Ovary (tissue), 9 donors: ENCODE measurements around the gene CHD2. TPM values are rescaled to one million over a fixed set of nuclear protein-coding genes. Genes with fewer than 3 reads are reported as not detected.

ENCODE experiments used
- DNase-seq, 5 donors: peaks; one replicate each; pipeline ENCODE4 v3.0.0-alpha.2; 2019 to 2020
- H3K27ac ChIP-seq, 2 donors: fragments of 200-600 bp; one replicate each; pipeline versions ENCODE4 v1.5.1 to v1.8.0; 2019 to 2022
- H3K27me3 ChIP-seq: fragments of 200-600 bp; one replicate; pipeline ENCODE4 v1.8.0; 2022
- H3K36me3 ChIP-seq: fragments of 200-600 bp; sonication (generic); one replicate; pipeline ENCODE4 v1.5.1; 2019
- H3K4me1 ChIP-seq: one replicate; pipeline ENCODE4 v1.8.1; 2013; ENCODE audit warnings: mild to moderate bottlenecking, moderate library complexity; ENCODE audit not compliant: insufficient read depth
- H3K4me3 ChIP-seq: fragments of 200-600 bp; sonication (generic); one replicate; pipeline ENCODE4 v1.5.1; 2017
- H3K9me3 ChIP-seq, 2 donors: fragments of 200-600 bp in 1 of 2; sonication (generic) in 1 of 2; one replicate each; pipeline versions ENCODE4 v1.5.1 to v1.8.1; 2013 to 2019; ENCODE audit warnings: mild to moderate bottlenecking in 1 of 2, moderate library complexity in 1 of 2
- EP300 ChIP-seq: sonication (generic); formaldehyde crosslinking; IDR thresholded peaks from one replicate; pipeline ENCODE4 v1.6.1; 2017; ENCODE audit warnings: antibody characterized with exemption
- POLR2A ChIP-seq: fragments of 450-650 bp; IDR thresholded peaks from one replicate; pipeline ENCODE4 v1.6.1; 2017; ENCODE audit warnings: antibody characterized with exemption, mild to moderate bottlenecking, moderate library complexity
- WGBS, 3 donors: extraction: QIAGEN DNeasy Blood & Tissue Kit in 1 of 3; methylation state at CpG; one replicate each; pipeline versions ENCODE4 v1.1.5 to v1.1.7; 2013 to 2017; 5-methylcytosine and 5-hydroxymethylcytosine counted together
- intact Hi-C, 4 donors: fragments of 100-400 bp; cut with DNase I; formaldehyde crosslinking; loops; one replicate each; pipeline versions ENCODE4 v1.11.0 to v1.15.1; 2022 to 2023
- polyA plus RNA-seq, 2 donors: library from polyadenylated mRNA; stranded (reverse); fragments of 200-250 nt in 1 of 2; fragments of 350-450 nt in 1 of 2; fragmentation: Illumina TruSeq in 1 of 2; extraction: RNeasy Lipid Tissue Mini Kit (QIAGEN cat#74804) in 1 of 2; gene quantifications; one replicate each; pipeline ENCODE4 v1.2.3, GENCODE V29; 2013 to 2014
- total RNA-seq, 7 donors: library from RNA; depleted of rRNA in 2 of 7; stranded (reverse); fragments of >200 nt in 2 of 7; fragmentation: NEBNext Ultra II Directional in 3 of 7; extraction: Animal tissue kit (Norgen Biotek cat#: 25700) in 3 of 7; gene quantifications; one replicate each; pipeline versions ENCODE4 v1.1.0 to v1.2.4, GENCODE V29; 2016 to 2023
- TF ChIP-seq, protein P1 (sequence below), 3 donors: fragments of 450-650 bp in 2 of 3; fragments of 200-600 bp in 1 of 3; IDR thresholded peaks; one replicate each; pipeline versions ENCODE4 v1.5.1 to v1.8.0; 2016 to 2022; ENCODE audit warnings: antibody characterized with exemption in 3 of 3, mild to moderate bottlenecking in 1 of 3
- donor health status: DM: no; HTN: no; CAD: no; lungs with moderate emphysema.
- donor health status: DM: no; HTN: no; CAD: no.
- donor health status: Bipolar disorder and iron deficiency.
- donor health status: DM: yes; HTN: yes; CAD: no.
- donor health status: DM: no; HTN: no; CAD: no.
- donor health status: DM: yes; HTN: yes; CAD: no.

CHD2 gene
- total and polyA plus RNA-seq, 9 donors: 43.6 to 146 (median 98.2) TPM

DNA sequence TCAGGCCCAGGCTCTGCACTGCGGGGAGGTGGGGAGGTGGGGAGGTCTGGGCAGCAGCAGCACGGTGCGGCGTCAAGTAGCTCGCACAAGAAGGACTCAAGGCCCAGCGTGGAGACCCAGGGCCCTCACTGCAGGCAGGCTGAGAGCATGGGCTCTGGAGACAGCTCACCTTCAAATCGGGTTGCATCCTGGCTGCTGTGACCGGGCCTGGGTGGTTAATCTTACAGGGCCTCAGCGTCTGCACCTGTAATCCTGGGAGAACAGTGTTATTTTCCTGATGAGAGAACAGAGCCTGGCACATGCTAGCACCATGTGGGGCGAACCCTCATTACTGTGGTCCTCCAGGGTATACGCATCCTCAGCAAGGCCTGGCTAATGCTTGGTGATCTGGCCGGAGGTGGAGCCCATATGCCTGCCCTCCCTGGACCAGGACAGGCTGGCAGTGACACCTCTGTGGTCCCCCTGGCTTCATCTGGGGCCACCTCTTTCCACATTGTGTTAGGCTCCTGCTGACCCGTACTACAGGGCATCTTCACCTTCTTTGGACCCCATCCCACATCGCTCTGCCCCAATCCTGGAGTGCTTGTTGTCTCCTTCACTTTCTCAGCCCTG is 133.4 kb downstream of the CHD2 start:
- no peak for TF ChIP-seq EP300
- TF ChIP-seq, protein P1, sequence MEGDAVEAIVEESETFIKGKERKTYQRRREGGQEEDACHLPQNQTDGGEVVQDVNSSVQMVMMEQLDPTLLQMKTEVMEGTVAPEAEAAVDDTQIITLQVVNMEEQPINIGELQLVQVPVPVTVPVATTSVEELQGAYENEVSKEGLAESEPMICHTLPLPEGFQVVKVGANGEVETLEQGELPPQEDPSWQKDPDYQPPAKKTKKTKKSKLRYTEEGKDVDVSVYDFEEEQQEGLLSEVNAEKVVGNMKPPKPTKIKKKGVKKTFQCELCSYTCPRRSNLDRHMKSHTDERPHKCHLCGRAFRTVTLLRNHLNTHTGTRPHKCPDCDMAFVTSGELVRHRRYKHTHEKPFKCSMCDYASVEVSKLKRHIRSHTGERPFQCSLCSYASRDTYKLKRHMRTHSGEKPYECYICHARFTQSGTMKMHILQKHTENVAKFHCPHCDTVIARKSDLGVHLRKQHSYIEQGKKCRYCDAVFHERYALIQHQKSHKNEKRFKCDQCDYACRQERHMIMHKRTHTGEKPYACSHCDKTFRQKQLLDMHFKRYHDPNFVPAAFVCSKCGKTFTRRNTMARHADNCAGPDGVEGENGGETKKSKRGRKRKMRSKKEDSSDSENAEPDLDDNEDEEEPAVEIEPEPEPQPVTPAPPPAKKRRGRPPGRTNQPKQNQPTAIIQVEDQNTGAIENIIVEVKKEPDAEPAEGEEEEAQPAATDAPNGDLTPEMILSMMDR (IDR thresholded peaks at IDR 0.05): no peak
- TF ChIP-seq POLR2A: no peak
- H3K27me3 ChIP-seq: no peaks in the 10 kb centered on the region
- 89 to 97% (median 93%) methylated on average over 14 of the region's 14 CpGs for WGBS, 3 donors
- H3K4me3 ChIP-seq: no peak overlapping the region
- no peaks in the 10 kb centered on the region for H3K9me3 ChIP-seq
- intact Hi-C loops: loop anchor here (5.0 to 10.0 kb wide), 6 partner anchors 54 to 1091 kb away; partner anchors contain the start of gene RGMA (in 2 of the 4)
- no peaks in the 10 kb centered on the region for H3K36me3 ChIP-seq
- peaks cover 14% of the 10 kb centered on the region for H3K4me1 ChIP-seq
- peak in 2 of 5 donors; percentile 13 for DNase-seq
- H3K27ac ChIP-seq: no peak overlapping the region

DNA sequence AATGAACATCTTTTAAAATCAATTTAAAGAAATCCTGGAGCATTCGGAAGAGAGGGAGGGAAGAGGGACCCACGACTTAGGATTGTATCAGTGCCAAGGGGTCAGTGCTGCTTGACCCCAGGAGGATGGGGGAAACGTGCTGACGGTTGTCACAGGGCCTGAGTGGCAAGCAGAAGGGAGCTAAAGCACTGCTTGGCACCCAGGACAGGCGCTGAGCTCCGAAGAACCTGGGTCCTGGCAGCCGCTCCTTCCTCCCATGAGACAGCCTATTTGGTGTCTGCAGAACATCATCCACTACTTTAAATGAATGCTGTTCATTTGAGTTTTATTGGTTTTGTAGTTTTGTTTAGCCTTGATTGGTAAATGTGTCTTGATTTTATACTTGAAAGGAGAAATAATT is 134.4 kb downstream of the CHD2 start:
- 78 to 87% (median 84%) methylated on average over 7 of the region's 7 CpGs for WGBS, 3 donors
- peak in 1 of 5 donors; percentile 12 for DNase-seq
- H3K4me3 ChIP-seq: no peak overlapping the region
- no peaks in the 10 kb centered on the region for H3K36me3 ChIP-seq
- no peaks in the 10 kb centered on the region for H3K9me3 ChIP-seq
- no peaks in the 10 kb centered on the region for H3K27me3 ChIP-seq
- no peak overlapping the region for H3K27ac ChIP-seq
- TF ChIP-seq POLR2A (no peak), EP300 (no peak)
- TF ChIP-seq, protein P1 (IDR thresholded peaks at IDR 0.05): no peak
- intact Hi-C loops: loop anchor here (5.0 to 10.0 kb wide), 6 partner anchors 53 to 1090 kb away; partner anchors contain the start of gene RGMA (in 2 of the 4)
- H3K4me1 ChIP-seq: peaks cover 5% of the 10 kb centered on the region

DNA sequence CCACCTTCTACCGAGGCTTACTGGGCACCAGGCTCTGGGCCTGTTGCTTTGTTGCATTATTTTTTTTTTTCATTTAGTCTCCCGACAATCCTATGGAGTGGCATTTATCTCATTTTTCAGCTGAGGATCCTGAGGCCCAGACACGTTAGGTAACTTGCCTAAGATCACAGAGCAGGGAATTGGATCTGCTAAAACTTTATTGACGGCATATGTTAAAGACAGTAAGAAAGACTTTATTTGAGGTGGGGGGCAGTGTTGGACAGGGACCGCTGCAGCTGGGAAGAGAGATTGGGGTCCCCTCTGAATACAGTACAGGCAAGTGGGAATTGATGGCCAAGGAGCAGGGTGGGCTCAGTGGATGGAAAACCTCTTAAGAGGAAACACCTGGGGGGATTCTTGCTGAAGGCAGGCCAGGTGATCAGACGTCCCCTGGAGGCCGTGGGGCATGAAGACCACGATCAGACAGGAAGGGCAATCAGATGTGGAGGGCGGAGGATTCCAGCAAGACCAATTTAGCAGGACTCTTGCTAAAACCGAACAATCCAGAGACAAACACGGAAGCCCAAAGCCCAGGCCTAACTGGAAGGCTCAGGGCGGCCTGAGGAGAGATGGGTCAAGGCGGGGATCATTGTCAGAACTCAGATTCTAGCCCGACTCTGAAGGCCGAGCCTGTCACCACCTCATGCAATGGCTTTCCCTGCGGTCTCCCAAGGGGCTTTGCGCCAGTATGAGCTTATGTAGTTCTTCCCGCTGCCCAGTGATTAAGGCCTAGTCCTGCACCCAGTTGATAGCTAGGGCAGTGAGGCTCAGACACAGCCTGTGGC is 135.2 kb downstream of the CHD2 start:
- Histone ChIP-seq H3K27me3 (no peaks in the 10 kb centered on the region), H3K4me3 (no peak overlapping the region), H3K4me1 (peaks cover 4% of the 10 kb centered on the region), H3K36me3 (no peaks in the 10 kb centered on the region), H3K9me3 (no peaks in the 10 kb centered on the region), H3K27ac (no peak overlapping the region)
- DNase-seq: peak in 3 of 5 donors; percentile 6 to 21 (median 12)
- TF ChIP-seq EP300 (no peak), POLR2A (no peak)
- TF ChIP-seq, protein P1 (IDR thresholded peaks at IDR 0.05): no peak
- WGBS, 3 donors: 83 to 85% (median 85%) methylated on average over 18 of the region's 18 CpGs
- intact Hi-C loops: loop anchor here (10.0 kb wide), 4 partner anchors 449 to 1089 kb away; no protein-coding TSS in a partner anchor

DNA sequence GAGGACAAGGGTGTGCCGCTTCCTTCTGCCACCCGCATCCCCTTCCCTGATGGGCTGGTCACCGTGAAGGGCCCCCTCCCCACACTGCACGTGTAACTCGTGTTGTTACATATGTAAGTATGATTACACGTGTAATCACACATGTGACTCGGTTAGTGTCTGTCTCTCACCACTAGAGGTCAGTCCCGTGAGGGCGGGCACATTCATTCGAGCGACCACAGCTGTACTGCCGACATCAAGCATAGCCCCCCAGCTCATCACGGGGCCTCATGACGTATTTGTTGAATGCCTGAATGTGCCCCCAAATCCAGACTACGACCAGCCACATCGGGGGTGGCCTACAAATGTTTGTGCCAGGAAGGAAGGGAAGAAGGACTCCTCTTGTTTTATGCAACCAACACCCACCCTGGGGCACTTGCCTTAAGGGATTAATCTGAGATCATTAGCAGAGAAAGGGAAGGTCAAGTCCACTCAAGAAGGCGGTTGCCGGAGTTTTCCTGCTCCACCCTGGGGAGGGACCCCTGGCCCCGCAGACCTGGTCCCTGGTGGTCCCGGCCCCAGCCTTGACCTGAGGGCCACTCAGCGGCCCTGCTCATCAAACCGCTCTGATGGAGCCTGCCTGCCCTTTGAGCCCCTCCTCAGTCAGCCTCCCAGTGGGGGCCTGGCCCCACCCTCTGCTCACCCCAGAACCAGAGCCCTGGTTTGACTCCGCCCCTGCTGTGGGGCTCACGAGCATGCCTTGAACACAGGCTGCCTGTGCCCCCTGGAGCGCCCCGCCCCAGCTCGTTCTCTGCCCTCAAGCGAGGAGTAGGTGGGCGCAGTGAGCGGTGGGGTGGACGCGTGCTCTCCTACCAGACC is 136.1 kb downstream of the CHD2 start:
- Histone ChIP-seq H3K4me3 (no peak overlapping the region), H3K4me1 (peaks cover 3% of the 10 kb centered on the region), H3K36me3 (no peaks in the 10 kb centered on the region), H3K27me3 (no peaks in the 10 kb centered on the region), H3K9me3 (no peaks in the 10 kb centered on the region), H3K27ac (no peak overlapping the region)
- TF ChIP-seq, protein P1 (IDR thresholded peaks at IDR 0.05): peak in 1 of 3 donors; percentile 34
- TF ChIP-seq POLR2A: no peak
- intact Hi-C loops: loop anchor here (10.0 kb wide), 4 partner anchors 449 to 1089 kb away; no protein-coding TSS in a partner anchor
- WGBS, 3 donors: 68 to 79% (median 73%) methylated on average over 32 of the region's 32 CpGs
- peak in 3 of 5 donors; percentile 46 to 56 (median 48) for DNase-seq
